ENCODE measurements around the gene PRRT1.

DNA sequence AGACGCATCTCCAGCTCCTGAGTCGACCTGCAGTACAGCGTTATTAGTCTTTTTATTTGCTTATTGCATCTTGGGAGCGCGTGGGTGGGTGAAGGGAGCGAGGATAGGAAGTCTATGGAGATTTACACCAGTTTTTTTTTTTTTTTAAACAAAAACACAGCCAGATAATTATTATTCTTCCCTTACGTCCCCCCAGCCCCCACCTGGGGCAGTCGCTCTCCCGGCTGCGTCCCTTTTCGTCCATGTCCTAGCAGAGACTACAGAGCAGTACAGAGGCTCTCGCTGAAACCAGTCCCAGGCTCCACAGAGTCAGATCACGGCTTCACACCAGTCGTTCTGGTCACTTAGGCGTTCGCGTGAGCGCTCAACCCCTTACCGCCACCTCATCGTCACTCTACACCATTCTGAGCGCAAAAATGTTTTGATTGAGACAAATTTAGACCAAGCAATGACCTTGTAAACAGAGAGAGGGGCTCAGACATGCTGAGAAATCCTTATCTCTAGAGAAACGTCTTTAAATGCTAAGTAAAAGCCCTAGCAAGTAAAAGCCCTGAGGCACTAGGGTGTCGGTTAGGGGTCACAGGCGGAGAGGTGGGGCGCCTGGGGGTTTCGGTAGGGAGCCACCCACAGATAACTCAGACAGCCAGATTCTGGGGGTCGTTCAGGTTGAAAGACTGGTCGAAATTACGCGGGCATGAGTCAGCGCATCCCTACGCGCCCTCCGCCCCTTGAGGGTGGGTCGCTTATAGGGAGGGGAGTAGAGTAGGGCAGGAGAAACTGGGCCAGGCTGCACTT, 1.2 kb upstream of the PRRT1 start:
- TF ChIP-seq TAF1 (IDR thresholded peaks at IDR 0.05; ENCODE audit: low read depth, low read length): no peak
- TF ChIP-seq POLR2A (IDR thresholded peaks at IDR 0.05; ENCODE audit: low read depth, low read length): no peak
